ENCODE results near the gene ACOT7.
A peak's percentile ranks its signal among the peaks of the same experiment; 100 is the strongest.

Gene ACOT7

GRCh38 chr1:6359216-6360116, 34.1 kb downstream of the ACOT7 start:
- peak; percentile 12 for DNase-seq

GRCh38 chr1:6358757-6359201, 34.8 kb downstream of the ACOT7 start:
- no peak for DNase-seq

- DNase-seq: no peak
Measured at GRCh38 chr1:6358144-6358624, 35.4 kb downstream of the ACOT7 start.

GRCh38 chr1:6357243-6357936, 36.2 kb downstream of the ACOT7 start:
- no peak for DNase-seq

GRCh38 chr1:6355621-6356020, 37.9 kb downstream of the ACOT7 start:
- no peak for DNase-seq

- DNase-seq: no peak
Measured at GRCh38 chr1:6354659-6355317, 38.8 kb downstream of the ACOT7 start.

- DNase-seq: no peak
Measured at GRCh38 chr1:6353955-6354658, 39.5 kb downstream of the ACOT7 start.

- no peak for DNase-seq
Measured at GRCh38 chr1:6353619-6353954, 40.0 kb downstream of the ACOT7 start.

- no peak for DNase-seq
Measured at GRCh38 chr1:6352138-6352563, 41.4 kb downstream of the ACOT7 start.

- DNase-seq: no peak
Measured at GRCh38 chr1:6351480-6352137, 42.0 kb downstream of the ACOT7 start.

- DNase-seq: no peak
Measured at GRCh38 chr1:6350416-6351088, 43.0 kb downstream of the ACOT7 start.

GRCh38 chr1:6349254-6349943, 44.2 kb downstream of the ACOT7 start:
- no peak for DNase-seq

- DNase-seq: no peak
Measured at GRCh38 chr1:6348511-6349191, 44.9 kb downstream of the ACOT7 start.

GRCh38 chr1:6347641-6348487, 45.7 kb downstream of the ACOT7 start:
- no peak for DNase-seq

- DNase-seq: no peak
Measured at GRCh38 chr1:6345460-6345859, 48.1 kb downstream of the ACOT7 start.

- no peak for DNase-seq
Measured at GRCh38 chr1:6345009-6345408, 48.6 kb downstream of the ACOT7 start.

- DNase-seq: peak; percentile 39
Measured at GRCh38 chr1:6343506-6344405, 49.8 kb downstream of the ACOT7 start.

GRCh38 chr1:6342056-6342455, 51.5 kb downstream of the ACOT7 start:
- DNase-seq: no peak
